Skin epidermis (tissue), 12 donors: ENCODE measurements around the gene PDZD2.
"Not testable (repeated sequence)": the region's sequence is repeated elsewhere in the genome, so short reads cannot be mapped to it uniquely, and the experiment has no call there.

Experiments used
- H3K27ac ChIP-seq, 21 experiments: fragments of 200-600 bp; sonication (generic) in 11 of 21; one replicate each; pipeline ENCODE4 v1.5.0; 2020; ENCODE audit warnings: mild to moderate bottlenecking in 3 of 21, inconsistent platforms in 2 of 21, moderate library complexity in 2 of 21
- H3K4me3 ChIP-seq, 7 experiments: fragments of 200-600 bp; sonication (generic) in 2 of 7; one replicate each; pipeline ENCODE4 v1.5.0; 2020; ENCODE audit warnings: inconsistent platforms in 2 of 7, mild to moderate bottlenecking in 2 of 7, moderate library complexity in 1 of 7

The PDZD2 gene

DNA sequence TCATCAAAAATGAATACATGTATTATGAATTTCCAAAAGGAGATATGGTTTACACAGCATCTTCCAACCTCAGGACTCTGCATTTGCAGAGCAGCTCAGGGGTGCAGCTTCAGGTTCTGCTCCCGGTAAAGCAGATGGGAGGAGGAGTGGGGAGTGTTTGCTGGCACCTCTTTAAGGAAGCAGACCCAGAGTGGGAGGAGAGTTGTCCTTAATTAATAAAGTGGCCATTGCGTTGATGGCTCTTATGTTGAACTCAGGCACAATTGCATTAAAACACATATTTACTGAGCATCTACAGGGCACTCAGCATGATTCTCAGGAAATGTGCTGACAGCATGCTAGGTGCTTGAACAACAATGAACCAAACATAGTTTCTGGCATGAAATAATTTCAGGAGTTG lies 121.0 kb downstream of the PDZD2 start:
- H3K4me3 ChIP-seq = no peak overlapping the region
- no peak overlapping the region for H3K27ac ChIP-seq

DNA sequence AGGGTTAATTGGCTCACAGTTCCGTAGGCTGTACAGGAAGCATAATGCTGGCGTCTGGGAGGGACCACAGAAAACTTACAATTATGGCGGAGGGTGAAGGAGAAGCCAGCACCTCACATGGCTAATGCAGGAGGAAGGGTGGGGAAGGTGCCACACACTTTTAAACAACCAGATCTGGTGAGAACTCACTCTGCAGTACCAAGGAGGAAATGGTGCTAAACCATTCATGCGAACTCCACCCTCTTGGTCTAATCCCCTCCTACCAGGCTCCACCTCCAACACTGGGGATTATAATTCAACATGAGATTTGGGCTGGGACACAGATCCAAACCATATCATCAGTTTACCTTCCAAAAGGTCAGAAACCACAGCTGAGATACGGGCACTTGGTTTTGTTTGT lies 122.9 kb downstream of the PDZD2 start:
- Histone ChIP-seq H3K27ac (no peak overlapping the region), H3K4me3 (no peak overlapping the region)

- Histone ChIP-seq H3K4me3 (no peak overlapping the region), H3K27ac (no peak overlapping the region)
These were observed 124.5 kb downstream of the PDZD2 start for GRCh38 chr5:31763424-31763823.

- H3K4me3 ChIP-seq, H3K27ac ChIP-seq: not testable (repeated sequence)
These were observed 125.8 kb downstream of the PDZD2 start for GRCh38 chr5:31764687-31765086.

DNA sequence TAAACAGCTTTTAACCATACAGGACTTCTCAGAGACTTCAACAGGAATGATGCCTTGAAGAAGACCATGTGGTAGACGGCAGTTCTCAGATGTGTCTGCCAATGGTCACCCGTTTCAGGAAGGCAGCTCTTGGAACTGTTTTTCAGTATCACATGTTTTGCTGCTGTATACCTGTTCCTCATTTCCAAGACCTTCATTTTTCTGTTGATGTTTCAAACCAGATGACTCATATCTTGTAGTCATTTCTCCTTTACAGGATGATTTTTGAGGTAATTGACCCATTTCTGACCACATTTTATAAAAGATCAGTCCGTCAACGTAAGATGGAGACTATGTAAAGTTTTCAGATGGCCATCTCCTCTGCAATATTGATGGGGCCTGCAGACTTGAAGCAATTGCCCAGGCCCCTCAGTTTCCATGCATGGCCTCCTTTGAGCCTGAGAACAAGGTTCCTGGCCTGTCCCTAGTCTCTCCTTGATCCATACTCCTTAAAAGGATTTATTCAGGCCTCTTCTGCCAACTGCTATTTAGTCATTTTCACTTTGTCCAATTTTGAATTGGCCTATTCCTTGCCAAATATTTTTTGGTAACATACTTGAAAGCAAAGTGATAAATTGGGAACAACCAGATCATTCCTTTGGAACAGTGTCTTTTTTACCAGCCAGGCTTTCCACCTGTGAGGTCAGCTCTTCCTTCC lies 128.6 kb downstream of the PDZD2 start:
- no peak overlapping the region for H3K4me3 ChIP-seq
- H3K27ac ChIP-seq = no peak overlapping the region

DNA sequence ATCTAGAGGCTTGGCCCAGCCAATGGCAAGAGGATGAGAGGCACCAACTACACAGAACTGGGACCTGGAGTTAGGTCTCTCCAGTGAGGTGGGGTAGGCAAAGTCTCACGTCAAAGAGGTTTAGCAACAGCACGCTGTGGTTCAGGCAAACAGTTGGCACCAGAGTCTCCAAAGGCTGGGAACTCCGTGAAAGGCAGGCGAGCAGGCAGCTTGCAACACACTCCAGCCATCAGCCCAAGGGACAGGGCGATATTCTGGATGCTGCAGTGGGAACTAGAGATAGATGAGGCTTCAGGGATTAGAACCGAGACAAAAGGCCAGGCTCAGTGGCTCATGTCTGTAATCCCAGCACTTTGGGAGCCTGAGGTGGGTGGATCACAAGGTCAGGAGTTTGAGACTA lies 129.1 kb downstream of the PDZD2 start:
- Histone ChIP-seq H3K4me3 (no peak overlapping the region), H3K27ac (no peak overlapping the region)

DNA sequence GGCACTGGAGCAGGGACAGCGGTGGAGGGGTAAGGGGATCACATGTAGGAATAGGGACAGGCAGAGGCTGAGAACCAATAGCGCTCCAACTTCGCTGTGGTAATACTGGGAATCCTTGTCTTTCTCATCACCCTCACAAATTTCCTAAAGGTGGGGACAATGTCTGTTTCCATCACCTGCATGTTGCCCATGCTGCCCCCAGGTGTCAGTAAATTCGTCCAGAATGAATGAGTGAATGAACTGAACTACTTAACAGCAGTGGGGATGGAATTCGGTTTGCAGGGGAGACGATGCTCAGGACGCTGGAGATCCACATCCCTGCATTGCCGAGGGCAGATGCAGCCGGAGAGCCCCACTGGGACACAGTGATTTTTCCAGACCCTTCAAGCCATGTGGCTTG lies 129.9 kb downstream of the PDZD2 start:
- Histone ChIP-seq H3K27ac (no peak overlapping the region), H3K4me3 (no peak overlapping the region)

DNA sequence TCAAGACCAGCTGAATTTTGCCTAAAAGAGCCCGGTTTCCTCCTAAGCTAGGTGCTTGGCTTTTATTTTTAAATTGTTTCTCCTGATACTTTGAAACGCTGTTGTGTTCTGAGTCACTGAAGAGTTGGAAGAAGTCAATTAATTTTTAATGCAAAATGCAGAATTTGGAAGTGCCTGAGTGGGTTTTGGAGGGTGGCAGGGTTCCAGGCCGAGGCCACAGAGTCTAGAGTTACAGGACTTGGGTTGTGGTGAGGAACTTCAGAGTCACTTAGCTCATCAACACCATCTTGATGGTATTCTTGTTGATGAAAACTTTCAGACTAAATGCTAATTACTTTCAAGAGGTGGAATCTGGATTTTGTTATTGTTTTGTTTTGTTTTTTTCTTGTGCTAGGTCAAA lies 130.6 kb downstream of the PDZD2 start:
- Histone ChIP-seq H3K27ac (no peak overlapping the region), H3K4me3 (no peak overlapping the region)

- H3K4me3 ChIP-seq = no peak overlapping the region
- no peak overlapping the region for H3K27ac ChIP-seq
These were observed 131.3 kb downstream of the PDZD2 start for GRCh38 chr5:31770132-31770720.

- Histone ChIP-seq H3K27ac (peak overlapping the region in 2 of 21 experiments; percentile 1 to 26), H3K4me3 (no peak overlapping the region)
These were observed 132.1 kb downstream of the PDZD2 start for GRCh38 chr5:31770998-31771397.

- H3K27ac ChIP-seq = peak overlapping the region in 2 of 21 experiments; percentile 1 to 26
- no peak overlapping the region for H3K4me3 ChIP-seq
These were observed 132.6 kb downstream of the PDZD2 start for GRCh38 chr5:31771500-31771899.

DNA sequence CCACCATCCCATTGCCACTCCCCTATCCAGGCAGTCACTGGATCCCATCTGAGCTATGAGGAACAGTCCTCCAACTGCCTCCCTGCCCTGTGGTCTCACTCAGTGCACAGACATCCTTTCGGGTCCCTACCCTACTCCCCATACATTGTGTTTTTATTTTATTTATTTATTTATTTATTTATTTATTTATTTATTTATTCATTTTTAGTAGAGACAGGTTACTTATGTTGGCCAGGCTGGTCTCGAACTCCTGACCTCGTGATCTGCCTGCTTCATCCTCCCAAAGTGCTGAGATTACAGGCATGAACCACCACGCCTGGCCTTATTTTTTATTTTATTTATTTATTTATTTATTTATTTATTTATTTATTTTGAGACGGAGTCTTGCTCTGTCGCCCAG lies 137.4 kb downstream of the PDZD2 start:
- H3K27ac ChIP-seq = peak overlapping the region in 1 of 21 experiments; percentile 63
- H3K4me3 ChIP-seq = not testable (repeated sequence)

DNA sequence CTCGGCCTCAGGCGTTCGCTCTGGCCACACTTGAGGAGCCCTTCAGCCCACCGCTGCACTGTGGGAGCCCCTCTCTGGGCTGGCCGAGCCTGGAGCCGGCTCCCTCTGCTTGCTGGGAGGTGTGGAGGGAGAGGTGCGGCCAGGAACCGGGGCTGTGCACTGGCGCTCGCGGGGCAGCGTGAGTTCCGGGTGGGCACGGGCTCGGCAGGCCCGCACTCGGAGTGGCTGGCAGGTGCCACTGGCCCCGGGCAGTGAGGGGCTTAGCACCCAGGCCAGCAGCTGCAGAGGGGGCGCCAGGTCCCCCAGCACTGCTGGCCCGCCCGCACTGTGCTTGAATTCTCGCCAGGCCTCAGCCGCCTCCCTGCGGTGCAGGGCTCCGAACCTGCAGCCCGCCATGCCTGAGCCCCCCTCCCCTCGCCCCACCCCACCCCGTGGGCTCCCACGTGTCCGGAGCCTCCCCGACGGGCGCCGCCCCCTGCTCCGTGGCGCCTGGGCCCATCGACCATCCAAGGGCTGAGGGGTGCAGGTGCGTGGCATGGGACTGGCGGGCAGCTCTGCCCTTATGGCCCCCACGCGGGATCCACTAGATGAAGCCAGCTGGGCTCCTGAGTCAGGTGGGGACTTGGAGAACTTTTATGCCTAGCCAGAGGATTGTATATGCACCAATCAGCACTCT lies 138.2 kb downstream of the PDZD2 start:
- no peak overlapping the region for H3K27ac ChIP-seq

GRCh38 chr5:31781772-31782171 lies 142.8 kb downstream of the PDZD2 start:
- H3K4me3 ChIP-seq = no peak overlapping the region
- peak overlapping the region in 2 of 21 experiments; percentile 39 to 68 for H3K27ac ChIP-seq

More for the DNA sequence above, 138.2 kb downstream of the PDZD2 start:
- no peak overlapping the region for H3K4me3 ChIP-seq

GRCh38 chr5:31783086-31783645 lies 144.2 kb downstream of the PDZD2 start:
- Histone ChIP-seq H3K4me3 (no peak overlapping the region), H3K27ac (peak overlapping the region in 1 of 21 experiments; percentile 65)

GRCh38 chr5:31783731-31784130 lies 144.8 kb downstream of the PDZD2 start:
- H3K27ac ChIP-seq = peak overlapping the region in 2 of 21 experiments; percentile 26 to 72
- H3K4me3 ChIP-seq = no peak overlapping the region

DNA sequence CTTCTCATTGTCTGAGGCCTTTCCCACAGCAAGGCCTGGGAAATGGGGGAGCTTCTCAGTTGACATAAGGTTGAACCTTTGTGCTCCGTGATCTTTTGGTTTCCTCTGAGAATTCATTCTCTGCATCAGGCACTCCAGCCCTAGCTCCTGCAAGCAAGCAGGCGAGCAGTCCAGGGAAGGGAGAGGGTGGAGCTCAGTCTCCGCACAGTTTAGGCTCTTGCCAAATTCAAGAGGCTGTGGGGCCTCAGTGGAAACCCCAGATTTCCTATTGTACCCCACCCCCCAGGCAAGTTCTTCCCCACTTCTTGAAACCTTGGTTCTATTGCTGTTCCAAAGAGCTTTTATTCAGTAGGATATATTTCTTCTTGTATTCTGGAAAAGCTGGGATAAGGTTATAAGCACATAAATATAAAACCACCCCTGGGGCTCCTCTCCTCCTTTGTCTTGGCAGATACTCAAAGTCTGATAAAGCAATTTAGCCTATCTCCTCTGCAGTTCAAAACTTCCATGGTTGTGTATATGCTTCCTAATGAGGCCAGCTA lies 147.2 kb downstream of the PDZD2 start:
- Histone ChIP-seq H3K4me3 (no peak overlapping the region), H3K27ac (peak overlapping the region in 2 of 21 experiments; percentile 39 to 68)

GRCh38 chr5:31794009-31794408 lies 155.1 kb downstream of the PDZD2 start:
- H3K4me3 ChIP-seq = no peak overlapping the region
- no peak overlapping the region for H3K27ac ChIP-seq

DNA sequence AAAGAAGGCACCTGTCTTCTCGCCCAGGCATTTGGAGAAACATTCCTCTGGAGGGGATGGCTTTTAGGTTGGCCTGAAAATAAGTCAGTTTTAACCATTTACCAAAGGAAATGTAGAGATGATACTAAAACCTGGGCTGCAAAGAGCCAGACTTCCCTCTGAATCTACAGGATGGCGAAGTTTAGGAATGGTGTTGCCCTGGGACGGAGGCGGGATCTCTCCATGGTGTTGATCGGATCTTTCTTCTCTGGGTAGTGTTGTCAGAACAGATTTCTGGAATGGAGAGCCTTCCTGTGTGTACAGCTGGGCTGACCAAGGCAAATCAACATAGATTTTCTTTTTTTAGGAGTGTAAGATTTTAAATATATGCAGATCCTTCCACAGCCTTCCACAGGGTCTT lies 159.2 kb downstream of the PDZD2 start:
- Histone ChIP-seq H3K27ac (no peak overlapping the region), H3K4me3 (no peak overlapping the region)

GRCh38 chr5:31800351-31800750 lies 161.4 kb downstream of the PDZD2 start:
- Histone ChIP-seq H3K27ac (no peak overlapping the region), H3K4me3 (no peak overlapping the region)
